Measurements from ENCODE around the gene PTCH2. TPM values are rescaled to one million over a fixed set of nuclear protein-coding genes. Genes with fewer than 3 reads are reported as not detected.

The PTCH2 gene
- total RNA-seq, 1 donor from 2014 or later, result 3.4 TPM

Other genes with a start within 250 kb of the PTCH2 start
- gene TMEM53, start 168.8 kb downstream of the PTCH2 start, total RNA-seq (ENCODE audit: low replicate concordance), result 6.6 and 9.1 TPM in 2 replicates
- 5.5 and 11.6 TPM in 2 replicates for gene ARMH1, start 168.5 kb downstream of the PTCH2 start, total RNA-seq (ENCODE audit: low replicate concordance)
- gene RNU5D-1, start 112.1 kb downstream of the PTCH2 start, total RNA-seq (ENCODE audit: low replicate concordance), result not detected in 2 replicates
- gene KIF2C, start 103.4 kb downstream of the PTCH2 start, total RNA-seq (ENCODE audit: low replicate concordance), result 17.4 and 56.5 TPM in 2 replicates
- 2,494 and 2,620 TPM in 2 replicates for gene RPS8, start 67.7 kb downstream of the PTCH2 start, total RNA-seq (ENCODE audit: low replicate concordance)
- gene BEST4, start 55.1 kb downstream of the PTCH2 start, total RNA-seq (ENCODE audit: low replicate concordance), result 0.48 and 0.99 TPM in 2 replicates
- 18.5 and 39.1 TPM in 2 replicates for gene PLK3, start 42.9 kb downstream of the PTCH2 start, total RNA-seq (ENCODE audit: low replicate concordance)
- 1.1 TPM in 1 of 2 replicates, not detected in the other for gene DYNLT4, start 35.9 kb downstream of the PTCH2 start, total RNA-seq (ENCODE audit: low replicate concordance)
- gene BTBD19, start 34.7 kb downstream of the PTCH2 start, total RNA-seq (ENCODE audit: low replicate concordance), result 7.0 and 10.3 TPM in 2 replicates
- 16.1 and 21.9 TPM in 2 replicates for gene EIF2B3, start 143.3 kb upstream of the PTCH2 start, total RNA-seq (ENCODE audit: low replicate concordance)
- gene HECTD3, start 168.1 kb upstream of the PTCH2 start, total RNA-seq (ENCODE audit: low replicate concordance), result 33.9 and 45.7 TPM in 2 replicates
- 49.4 and 84.7 TPM in 2 replicates for gene UROD, start 169.0 kb upstream of the PTCH2 start, total RNA-seq (ENCODE audit: low replicate concordance)

All from type B pancreatic cell (in vitro differentiated cells).